AG20443 (cell line): Measurements from ENCODE around the gene FUZ.
A peak's percentile ranks its signal among the peaks of the same experiment; 100 is the strongest.

Source experiments
- DNase-seq: peaks from one replicate; pipeline ENCODE4 v3.0.0; 2012; ENCODE audit warnings: low spot score, mixed read lengths

Gene FUZ

GRCh38 chr19:49780861-49781260, 32.2 kb downstream of the FUZ start:
- no peak for DNase-seq

GRCh38 chr19:49779731-49780555, 33.1 kb downstream of the FUZ start:
- no peak for DNase-seq

GRCh38 chr19:49776371-49776764, 36.7 kb downstream of the FUZ start:
- no peak for DNase-seq

GRCh38 chr19:49775742-49776370, 37.2 kb downstream of the FUZ start:
- no peak for DNase-seq

GRCh38 chr19:49774969-49775368, 38.1 kb downstream of the FUZ start:
- DNase-seq = no peak

- no peak for DNase-seq
Observed at GRCh38 chr19:49773663-49774350, 39.3 kb downstream of the FUZ start.

GRCh38 chr19:49772850-49773432, 40.2 kb downstream of the FUZ start:
- no peak for DNase-seq

GRCh38 chr19:49771674-49772139, 41.4 kb downstream of the FUZ start:
- DNase-seq = no peak

GRCh38 chr19:49770529-49770928, 42.6 kb downstream of the FUZ start:
- no peak for DNase-seq

GRCh38 chr19:49767967-49768581, 45.0 kb downstream of the FUZ start:
- no peak for DNase-seq

GRCh38 chr19:49767381-49767780, 45.7 kb downstream of the FUZ start:
- DNase-seq = no peak

GRCh38 chr19:49766930-49767299, 46.2 kb downstream of the FUZ start, which contains the start of gene AP2A1:
AP2A1 (plus strand) TSS chr19:49767001; CDS start chr19:49767134, 133 bp downstream.
- DNase-seq = no peak

- DNase-seq = peak; percentile 99
Observed at GRCh38 chr19:49766007-49766929, 46.8 kb downstream of the FUZ start.

GRCh38 chr19:49764341-49764740, 48.8 kb downstream of the FUZ start:
- no peak for DNase-seq

GRCh38 chr19:49763230-49763629, 49.9 kb downstream of the FUZ start, which contains the start of gene TSKS:
TSKS (minus strand) TSS chr19:49763306; CDS start chr19:49763247, 59 bp downstream.
- DNase-seq = no peak

GRCh38 chr19:49761625-49762311, 51.3 kb downstream of the FUZ start:
- DNase-seq = no peak

- DNase-seq = no peak
Observed at GRCh38 chr19:49761249-49761624, 51.9 kb downstream of the FUZ start.

GRCh38 chr19:49758292-49758691, 54.8 kb downstream of the FUZ start:
- DNase-seq = peak; percentile 74
